H7 (cell line): ENCODE measurements around the gene C17orf78. TPM values are rescaled to one million over a fixed set of nuclear protein-coding genes. Genes with fewer than 3 reads are reported as not detected.
"Not testable (repeated sequence)": the region's sequence is repeated elsewhere in the genome, so short reads cannot be mapped to it uniquely, and the experiment has no call there.

Experiments
- DNase-seq: peaks from one replicate; pipeline ENCODE4 v3.0.0; 2012
- H3K27me3 ChIP-seq: 2 replicates; pipeline ENCODE4 v1.6.0; 2011; ENCODE audit warnings: mild to moderate bottlenecking, low read length; ENCODE audit not compliant: control insufficient read depth, insufficient read depth
- H3K36me3 ChIP-seq: replicated peaks from 2 replicates; pipeline ENCODE4 v1.5.1; 2011; ENCODE audit warnings: low read length; ENCODE audit not compliant: control insufficient read depth, insufficient read depth
- H3K4me3 ChIP-seq: 2 replicates; pipeline ENCODE4 v1.5.1; 2011; ENCODE audit warnings: low read depth, mild to moderate bottlenecking, control low read depth, low read length, moderate library complexity; ENCODE audit not compliant: insufficient read depth
- total RNA-seq: library from RNA; depleted of rRNA; stranded (reverse); fragments of >200 nt; shearing (Covaris generic); gene quantifications from 2 replicates; pipeline ENCODE4 v1.2.3, GENCODE V29; 2014; rRNA removed

The C17orf78 gene
- total RNA-seq, 1 experiment from 2014 or later = not detected

DNA sequence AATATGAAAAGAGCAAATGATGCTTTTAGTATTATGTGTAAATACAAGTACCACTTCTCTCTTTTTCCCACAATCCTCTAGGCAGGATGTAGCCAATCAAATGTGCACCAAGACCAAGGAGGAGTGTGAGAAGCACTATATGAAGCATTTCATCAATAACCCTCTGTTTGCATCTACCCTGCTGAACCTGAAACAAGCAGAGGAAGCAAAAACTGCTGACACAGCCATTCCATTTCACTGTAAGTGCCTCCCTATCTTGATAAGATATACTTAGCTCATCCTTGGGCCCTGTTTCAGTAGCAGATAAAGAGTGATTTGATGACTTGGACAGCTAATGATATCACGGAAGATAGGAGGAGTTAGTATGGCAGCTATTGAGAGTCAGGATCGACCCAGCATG lies 64.6 kb downstream of the C17orf78 start:
- Histone ChIP-seq H3K36me3 (peaks cover 3% of the 10 kb centered on the region; the same call in 1 of the 2 replicates), H3K27me3 (no peaks in the 10 kb centered on the region), H3K4me3 (no peak overlapping the region)
- no peak for DNase-seq

DNA sequence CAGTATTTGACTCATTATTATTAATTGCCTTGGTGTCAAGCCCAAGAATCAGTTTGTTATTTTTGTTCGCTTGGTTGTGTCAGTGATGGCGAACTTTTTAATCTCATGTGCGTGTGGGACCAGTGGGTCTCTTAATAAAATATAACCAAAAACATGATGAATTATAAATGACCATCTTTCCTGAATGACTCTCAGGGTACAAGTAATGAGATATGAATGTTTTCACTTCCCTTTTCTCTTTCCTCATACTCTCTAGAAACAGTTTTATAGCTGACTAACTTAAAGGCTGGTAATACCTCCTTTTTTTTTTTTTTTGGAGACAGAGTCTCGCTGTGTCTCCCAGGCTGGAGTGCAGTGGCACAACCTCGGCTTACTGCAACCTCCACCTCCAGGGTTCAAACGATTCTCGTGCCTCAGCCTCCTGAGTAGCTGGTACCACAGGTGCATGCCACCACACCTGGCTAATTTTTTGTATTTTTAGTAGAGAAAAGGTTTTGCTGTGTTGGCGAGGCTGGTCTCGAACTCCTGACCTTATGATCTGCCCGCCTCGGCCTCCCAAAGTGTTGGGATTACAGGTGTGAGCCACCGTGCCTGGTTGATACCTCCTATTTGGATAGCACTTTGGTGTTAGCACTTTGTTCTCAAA lies 65.7 kb downstream of the C17orf78 start:
- not testable (repeated sequence) for DNase-seq, H3K36me3 ChIP-seq, H3K4me3 ChIP-seq, H3K27me3 ChIP-seq

Other genes starting within 250 kb of the C17orf78 start
- gene ACACA, start 30.9 kb downstream of the C17orf78 start, total RNA-seq = 31.6 and 55.4 TPM in 2 replicates
- gene TADA2A, start 30.9 kb downstream of the C17orf78 start, total RNA-seq = 12.5 and 16.3 TPM in 2 replicates
- gene DUSP14, start 113.9 kb downstream of the C17orf78 start, total RNA-seq = 30.7 and 31.9 TPM in 2 replicates
- 7.7 and 8.2 TPM in 2 replicates for gene SYNRG, start 233.4 kb downstream of the C17orf78 start, total RNA-seq